Measurements from ENCODE around the gene PIGR. TPM values are rescaled to one million over a fixed set of nuclear protein-coding genes. Genes with fewer than 3 reads are reported as not detected.

The PIGR gene
- total and polyA plus RNA-seq, 2 of the 8 experiments (the other 6 are each of a cell fraction or from before 2014, with no cell fraction given) = not detected

GRCh38 chr1:206970446-206970845 lies 24.2 kb upstream of the PIGR start, which contains the start of gene FCAMR (continued):
- TF ChIP-seq CHD7 (IDR thresholded peaks at IDR 0.05; ENCODE audit: insufficient replicate concordance, low read length) (no peak), SP4 (IDR thresholded peaks at IDR 0.05; ENCODE audit: low read length) (no peak)
